ENCODE data around the gene KLF3. TPM values are rescaled to one million over a fixed set of nuclear protein-coding genes. Genes with fewer than 3 reads are reported as not detected.

The KLF3 gene
- total RNA-seq, 1 experiment from 2014 or later: 16.8 TPM

DNA sequence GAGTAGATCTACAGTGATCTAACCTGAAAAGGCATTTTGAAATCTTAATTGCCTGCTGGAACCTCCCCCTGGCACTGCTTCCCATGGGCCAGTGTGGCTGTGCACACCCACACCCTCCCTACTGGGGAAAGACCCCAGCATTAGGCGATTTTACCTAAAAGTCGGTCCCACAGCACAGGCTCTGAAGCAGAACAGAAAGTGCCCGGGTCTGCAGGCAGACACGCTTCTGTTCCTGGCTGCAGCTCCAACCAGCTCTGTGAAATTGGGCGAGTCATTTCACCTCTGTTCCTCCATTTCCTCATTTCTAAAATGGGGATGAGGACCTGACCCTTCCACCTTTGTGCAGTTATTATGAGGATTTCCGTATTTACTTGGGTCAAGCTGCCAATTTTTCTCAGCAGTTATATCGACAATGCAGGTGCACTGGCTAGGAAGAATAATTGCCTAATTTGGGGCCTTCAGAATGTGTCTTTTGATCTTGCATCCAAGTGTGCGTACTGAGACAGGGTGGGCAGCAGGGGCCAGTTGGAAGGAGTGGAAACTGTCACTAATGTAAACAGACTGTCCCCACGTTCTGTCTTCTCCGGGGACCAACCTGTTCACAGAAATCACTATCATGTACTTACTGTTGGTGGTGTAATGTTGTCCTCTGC is 7.1 kb downstream of the KLF3 start:
- Mint-ChIP-seq H3K9me3 (no peaks in the 10 kb centered on the region), H3K27ac (no peak overlapping the region), H3K4me3 (no peak overlapping the region), H3K27me3 (ENCODE audit: low read depth) (peaks cover 3% of the 10 kb centered on the region; the same call in 1 of the 2 replicates), H3K36me3 (no peaks in the 10 kb centered on the region), H3K4me1 (peaks cover 92% of the 10 kb centered on the region)
- TF ChIP-seq ZNF671 (CRISPR knock-in tag; IDR thresholded peaks at IDR 0.05): no peak
- no peak for TF ChIP-seq SP1 (CRISPR knock-in tag; conservative IDR thresholded peaks at IDR 0.05)
- TF ChIP-seq, protein P1, sequence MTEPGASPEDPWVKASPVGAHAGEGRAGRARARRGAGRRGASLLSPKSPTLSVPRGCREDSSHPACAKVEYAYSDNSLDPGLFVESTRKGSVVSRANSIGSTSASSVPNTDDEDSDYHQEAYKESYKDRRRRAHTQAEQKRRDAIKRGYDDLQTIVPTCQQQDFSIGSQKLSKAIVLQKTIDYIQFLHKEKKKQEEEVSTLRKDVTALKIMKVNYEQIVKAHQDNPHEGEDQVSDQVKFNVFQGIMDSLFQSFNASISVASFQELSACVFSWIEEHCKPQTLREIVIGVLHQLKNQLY (CRISPR knock-in tag; IDR thresholded peaks at IDR 0.05): no peak
- no peak for TF ChIP-seq FOXK1 (CRISPR knock-in tag; IDR thresholded peaks at IDR 0.05)
- TF ChIP-seq GRHL2 (CRISPR knock-in tag; IDR thresholded peaks at IDR 0.05; ENCODE audit: insufficient replicate concordance, severe bottlenecking): no peak
- TF ChIP-seq RELA (CRISPR knock-in tag; IDR thresholded peaks at IDR 0.05; ENCODE audit: borderline replicate concordance): no peak
- no peak for TF ChIP-seq GABPB1 (CRISPR knock-in tag; IDR thresholded peaks at IDR 0.05)
- TF ChIP-seq CBFB (CRISPR knock-in tag; IDR thresholded peaks at IDR 0.05; ENCODE audit: low read depth): no peak
- no peak for TF ChIP-seq MYBL2 (CRISPR knock-in tag; IDR thresholded peaks at IDR 0.05)
- TF ChIP-seq NFATC4 (CRISPR knock-in tag; IDR thresholded peaks at IDR 0.05): no peak
- TF ChIP-seq, protein P2, sequence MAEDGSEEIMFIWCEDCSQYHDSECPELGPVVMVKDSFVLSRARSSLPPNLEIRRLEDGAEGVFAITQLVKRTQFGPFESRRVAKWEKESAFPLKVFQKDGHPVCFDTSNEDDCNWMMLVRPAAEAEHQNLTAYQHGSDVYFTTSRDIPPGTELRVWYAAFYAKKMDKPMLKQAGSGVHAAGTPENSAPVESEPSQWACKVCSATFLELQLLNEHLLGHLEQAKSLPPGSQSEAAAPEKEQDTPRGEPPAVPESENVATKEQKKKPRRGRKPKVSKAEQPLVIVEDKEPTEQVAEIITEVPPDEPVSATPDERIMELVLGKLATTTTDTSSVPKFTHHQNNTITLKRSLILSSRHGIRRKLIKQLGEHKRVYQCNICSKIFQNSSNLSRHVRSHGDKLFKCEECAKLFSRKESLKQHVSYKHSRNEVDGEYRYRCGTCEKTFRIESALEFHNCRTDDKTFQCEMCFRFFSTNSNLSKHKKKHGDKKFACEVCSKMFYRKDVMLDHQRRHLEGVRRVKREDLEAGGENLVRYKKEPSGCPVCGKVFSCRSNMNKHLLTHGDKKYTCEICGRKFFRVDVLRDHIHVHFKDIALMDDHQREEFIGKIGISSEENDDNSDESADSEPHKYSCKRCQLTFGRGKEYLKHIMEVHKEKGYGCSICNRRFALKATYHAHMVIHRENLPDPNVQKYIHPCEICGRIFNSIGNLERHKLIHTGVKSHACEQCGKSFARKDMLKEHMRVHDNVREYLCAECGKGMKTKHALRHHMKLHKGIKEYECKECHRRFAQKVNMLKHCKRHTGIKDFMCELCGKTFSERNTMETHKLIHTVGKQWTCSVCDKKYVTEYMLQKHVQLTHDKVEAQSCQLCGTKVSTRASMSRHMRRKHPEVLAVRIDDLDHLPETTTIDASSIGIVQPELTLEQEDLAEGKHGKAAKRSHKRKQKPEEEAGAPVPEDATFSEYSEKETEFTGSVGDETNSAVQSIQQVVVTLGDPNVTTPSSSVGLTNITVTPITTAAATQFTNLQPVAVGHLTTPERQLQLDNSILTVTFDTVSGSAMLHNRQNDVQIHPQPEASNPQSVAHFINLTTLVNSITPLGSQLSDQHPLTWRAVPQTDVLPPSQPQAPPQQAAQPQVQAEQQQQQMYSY (CRISPR knock-in tag; IDR thresholded peaks at IDR 0.05): no peak
- TF ChIP-seq FOXP1 (CRISPR knock-in tag; IDR thresholded peaks at IDR 0.05; ENCODE audit: borderline replicate concordance): no peak
- TF ChIP-seq ZNF219 (CRISPR knock-in tag; IDR thresholded peaks at IDR 0.05; ENCODE audit: borderline replicate concordance): no peak
- TF ChIP-seq ZNF232 (CRISPR knock-in tag; IDR thresholded peaks at IDR 0.05): no peak
- no peak for TF ChIP-seq ZNF317 (CRISPR knock-in tag; IDR thresholded peaks at IDR 0.05; ENCODE audit: borderline replicate concordance, low read depth)
- TF ChIP-seq, protein P3, sequence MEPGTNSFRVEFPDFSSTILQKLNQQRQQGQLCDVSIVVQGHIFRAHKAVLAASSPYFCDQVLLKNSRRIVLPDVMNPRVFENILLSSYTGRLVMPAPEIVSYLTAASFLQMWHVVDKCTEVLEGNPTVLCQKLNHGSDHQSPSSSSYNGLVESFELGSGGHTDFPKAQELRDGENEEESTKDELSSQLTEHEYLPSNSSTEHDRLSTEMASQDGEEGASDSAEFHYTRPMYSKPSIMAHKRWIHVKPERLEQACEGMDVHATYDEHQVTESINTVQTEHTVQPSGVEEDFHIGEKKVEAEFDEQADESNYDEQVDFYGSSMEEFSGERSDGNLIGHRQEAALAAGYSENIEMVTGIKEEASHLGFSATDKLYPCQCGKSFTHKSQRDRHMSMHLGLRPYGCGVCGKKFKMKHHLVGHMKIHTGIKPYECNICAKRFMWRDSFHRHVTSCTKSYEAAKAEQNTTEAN (CRISPR knock-in tag; IDR thresholded peaks at IDR 0.05): no peak
- TF ChIP-seq, protein P4, sequence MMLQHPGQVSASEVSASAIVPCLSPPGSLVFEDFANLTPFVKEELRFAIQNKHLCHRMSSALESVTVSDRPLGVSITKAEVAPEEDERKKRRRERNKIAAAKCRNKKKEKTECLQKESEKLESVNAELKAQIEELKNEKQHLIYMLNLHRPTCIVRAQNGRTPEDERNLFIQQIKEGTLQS (CRISPR knock-in tag; conservative IDR thresholded peaks at IDR 0.05): no peak
- no peak for TF ChIP-seq TCF7 (CRISPR knock-in tag; IDR thresholded peaks at IDR 0.05; ENCODE audit: low read depth)
- no peak for TF ChIP-seq JUN (CRISPR knock-in tag; IDR thresholded peaks at IDR 0.05)
- CTCF ChIA-PET: interaction anchor here (1.2 kb wide), 1 partner anchor 352 kb away, joined by 3 read pairs; no protein-coding TSS in a partner anchor
- ATAC-seq: no peak
- POLR2A ChIA-PET: no interaction called here
- DNase-seq (ENCODE audit: low spot score): no peak

DNA sequence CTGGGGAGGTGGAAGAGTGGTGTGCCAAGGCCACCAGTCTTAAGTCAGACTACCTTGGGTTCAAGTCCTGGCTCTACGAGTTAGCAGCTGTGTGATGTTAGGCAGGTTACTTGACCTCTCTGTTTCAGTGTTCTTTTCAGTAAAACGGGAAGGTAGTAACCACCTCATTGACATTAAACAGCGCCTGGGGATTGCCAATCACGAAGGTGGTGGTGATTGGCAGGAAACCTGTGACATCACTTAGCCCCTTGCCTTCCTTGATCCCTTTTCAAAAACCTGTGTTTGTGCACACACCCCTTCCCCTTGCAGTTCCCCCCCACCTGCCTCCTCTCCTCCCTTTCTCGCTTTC is 7.6 kb downstream of the KLF3 start:
- H3K36me3 Mint-ChIP-seq: no peaks in the 10 kb centered on the region
- peak overlapping the region; percentile 77; the same call in 1 of the 2 replicates for H3K27ac Mint-ChIP-seq
- TF ChIP-seq GTF2I (CRISPR knock-in tag; conservative IDR thresholded peaks at IDR 0.05): peak; percentile 44; the same call in 1 of the 2 replicates
- TF ChIP-seq JAZF1 (CRISPR knock-in tag; IDR thresholded peaks at IDR 0.05): no peak
- ChIA-PET POLR2A (no interaction called here), CTCF (interaction anchor here (1.0 to 1.5 kb wide), 2 partner anchors 352 to 603 kb away, joined by 3 to 8 read pairs; no protein-coding TSS in a partner anchor)
- ATAC-seq (no peak), DNase-seq (ENCODE audit: low spot score) (no peak)
- H3K4me3 Mint-ChIP-seq: no peak overlapping the region
- no peaks in the 10 kb centered on the region for H3K27me3 Mint-ChIP-seq (ENCODE audit: low read depth)
- no peaks in the 10 kb centered on the region for H3K9me3 Mint-ChIP-seq
- peaks cover 87% of the 10 kb centered on the region for H3K4me1 Mint-ChIP-seq

Measured in WTC11 (cell line).